ENCODE results near the gene EIF2D.

DNA sequence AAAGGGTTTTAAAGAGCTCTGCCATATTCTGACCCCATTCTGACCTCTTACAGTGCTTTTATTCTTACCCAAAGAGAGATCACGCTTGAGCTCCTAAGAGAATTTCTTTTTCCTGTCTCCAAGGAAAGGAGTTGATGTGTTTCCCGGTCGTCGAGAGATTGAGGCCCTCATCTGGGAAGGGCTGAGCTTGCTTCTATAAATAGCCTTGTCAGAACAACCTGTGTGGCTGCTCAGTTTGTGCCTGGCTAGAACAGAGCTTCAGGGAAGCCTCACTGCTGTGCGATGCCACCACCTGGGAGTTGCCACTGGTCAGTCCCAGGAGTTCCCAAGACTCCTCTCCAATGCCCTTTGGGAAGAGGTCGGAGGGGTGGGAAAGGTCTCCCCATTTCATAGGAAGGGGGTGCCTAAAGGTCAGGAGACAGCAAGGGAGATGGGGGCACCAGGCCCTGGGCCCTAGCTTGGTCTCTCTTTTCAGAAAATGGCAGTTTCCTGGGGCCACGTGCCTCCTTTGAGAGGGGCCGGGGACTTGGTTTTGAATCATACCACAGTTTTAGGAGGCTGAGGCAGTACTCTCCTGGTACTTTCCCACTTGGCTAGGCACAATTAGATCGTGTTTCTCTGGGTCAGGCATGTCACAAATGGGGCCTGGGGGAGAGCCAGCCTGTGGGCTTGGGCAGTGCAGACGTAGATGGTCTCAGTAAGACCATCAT, 52.1 kb downstream of the EIF2D start:
- no peak for TF ChIP-seq COPS2 (conservative IDR thresholded peaks at IDR 0.05)
- TF ChIP-seq, protein P1, sequence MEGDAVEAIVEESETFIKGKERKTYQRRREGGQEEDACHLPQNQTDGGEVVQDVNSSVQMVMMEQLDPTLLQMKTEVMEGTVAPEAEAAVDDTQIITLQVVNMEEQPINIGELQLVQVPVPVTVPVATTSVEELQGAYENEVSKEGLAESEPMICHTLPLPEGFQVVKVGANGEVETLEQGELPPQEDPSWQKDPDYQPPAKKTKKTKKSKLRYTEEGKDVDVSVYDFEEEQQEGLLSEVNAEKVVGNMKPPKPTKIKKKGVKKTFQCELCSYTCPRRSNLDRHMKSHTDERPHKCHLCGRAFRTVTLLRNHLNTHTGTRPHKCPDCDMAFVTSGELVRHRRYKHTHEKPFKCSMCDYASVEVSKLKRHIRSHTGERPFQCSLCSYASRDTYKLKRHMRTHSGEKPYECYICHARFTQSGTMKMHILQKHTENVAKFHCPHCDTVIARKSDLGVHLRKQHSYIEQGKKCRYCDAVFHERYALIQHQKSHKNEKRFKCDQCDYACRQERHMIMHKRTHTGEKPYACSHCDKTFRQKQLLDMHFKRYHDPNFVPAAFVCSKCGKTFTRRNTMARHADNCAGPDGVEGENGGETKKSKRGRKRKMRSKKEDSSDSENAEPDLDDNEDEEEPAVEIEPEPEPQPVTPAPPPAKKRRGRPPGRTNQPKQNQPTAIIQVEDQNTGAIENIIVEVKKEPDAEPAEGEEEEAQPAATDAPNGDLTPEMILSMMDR (IDR thresholded peaks at IDR 0.05 in 2 of 3, conservative IDR thresholded peaks at IDR 0.05 in 1 of 3; ENCODE audit: insufficient read depth in 2 of 3, low read depth in 1 of 3, low read length in 3 of 3), result no peak; a peak in 1 of 6 replicates
- TF ChIP-seq KAT7 (CRISPR knock-in tag; IDR thresholded peaks at IDR 0.05; ENCODE audit: borderline replicate concordance), result 0 out of 2 replicates have a peak, but pooled peaks have one; percentile 54
- no peak for TF ChIP-seq BRD4 (IDR thresholded peaks at IDR 0.05)
- TF ChIP-seq LCOR (CRISPR knock-in tag; IDR thresholded peaks at IDR 0.05), result no peak
- TF ChIP-seq ZNF589 (CRISPR knock-in tag; IDR thresholded peaks at IDR 0.05; ENCODE audit: low read depth), result no peak
- TF ChIP-seq MAFK (IDR thresholded peaks at IDR 0.05; ENCODE audit: low read length), result no peak
- no peak for TF ChIP-seq NFYB (IDR thresholded peaks at IDR 0.05; ENCODE audit: extremely low read depth, insufficient read length)
- TF ChIP-seq POLR3G (IDR thresholded peaks at IDR 0.05; ENCODE audit: extremely low read depth, insufficient read length, insufficient replicate concordance), result no peak
- TF ChIP-seq, protein P2, sequence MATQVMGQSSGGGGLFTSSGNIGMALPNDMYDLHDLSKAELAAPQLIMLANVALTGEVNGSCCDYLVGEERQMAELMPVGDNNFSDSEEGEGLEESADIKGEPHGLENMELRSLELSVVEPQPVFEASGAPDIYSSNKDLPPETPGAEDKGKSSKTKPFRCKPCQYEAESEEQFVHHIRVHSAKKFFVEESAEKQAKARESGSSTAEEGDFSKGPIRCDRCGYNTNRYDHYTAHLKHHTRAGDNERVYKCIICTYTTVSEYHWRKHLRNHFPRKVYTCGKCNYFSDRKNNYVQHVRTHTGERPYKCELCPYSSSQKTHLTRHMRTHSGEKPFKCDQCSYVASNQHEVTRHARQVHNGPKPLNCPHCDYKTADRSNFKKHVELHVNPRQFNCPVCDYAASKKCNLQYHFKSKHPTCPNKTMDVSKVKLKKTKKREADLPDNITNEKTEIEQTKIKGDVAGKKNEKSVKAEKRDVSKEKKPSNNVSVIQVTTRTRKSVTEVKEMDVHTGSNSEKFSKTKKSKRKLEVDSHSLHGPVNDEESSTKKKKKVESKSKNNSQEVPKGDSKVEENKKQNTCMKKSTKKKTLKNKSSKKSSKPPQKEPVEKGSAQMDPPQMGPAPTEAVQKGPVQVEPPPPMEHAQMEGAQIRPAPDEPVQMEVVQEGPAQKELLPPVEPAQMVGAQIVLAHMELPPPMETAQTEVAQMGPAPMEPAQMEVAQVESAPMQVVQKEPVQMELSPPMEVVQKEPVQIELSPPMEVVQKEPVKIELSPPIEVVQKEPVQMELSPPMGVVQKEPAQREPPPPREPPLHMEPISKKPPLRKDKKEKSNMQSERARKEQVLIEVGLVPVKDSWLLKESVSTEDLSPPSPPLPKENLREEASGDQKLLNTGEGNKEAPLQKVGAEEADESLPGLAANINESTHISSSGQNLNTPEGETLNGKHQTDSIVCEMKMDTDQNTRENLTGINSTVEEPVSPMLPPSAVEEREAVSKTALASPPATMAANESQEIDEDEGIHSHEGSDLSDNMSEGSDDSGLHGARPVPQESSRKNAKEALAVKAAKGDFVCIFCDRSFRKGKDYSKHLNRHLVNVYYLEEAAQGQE (IDR thresholded peaks at IDR 0.05; ENCODE audit: borderline replicate concordance), result no peak
- TF ChIP-seq, protein P2 (CRISPR knock-in tag; IDR thresholded peaks at IDR 0.05; ENCODE audit: low read depth), result no peak
- no peak for TF ChIP-seq CTBP1 (IDR thresholded peaks at IDR 0.05; ENCODE audit: borderline replicate concordance)
- TF ChIP-seq, protein P3, sequence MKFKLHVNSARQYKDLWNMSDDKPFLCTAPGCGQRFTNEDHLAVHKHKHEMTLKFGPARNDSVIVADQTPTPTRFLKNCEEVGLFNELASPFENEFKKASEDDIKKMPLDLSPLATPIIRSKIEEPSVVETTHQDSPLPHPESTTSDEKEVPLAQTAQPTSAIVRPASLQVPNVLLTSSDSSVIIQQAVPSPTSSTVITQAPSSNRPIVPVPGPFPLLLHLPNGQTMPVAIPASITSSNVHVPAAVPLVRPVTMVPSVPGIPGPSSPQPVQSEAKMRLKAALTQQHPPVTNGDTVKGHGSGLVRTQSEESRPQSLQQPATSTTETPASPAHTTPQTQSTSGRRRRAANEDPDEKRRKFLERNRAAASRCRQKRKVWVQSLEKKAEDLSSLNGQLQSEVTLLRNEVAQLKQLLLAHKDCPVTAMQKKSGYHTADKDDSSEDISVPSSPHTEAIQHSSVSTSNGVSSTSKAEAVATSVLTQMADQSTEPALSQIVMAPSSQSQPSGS (CRISPR knock-in tag; IDR thresholded peaks at IDR 0.05), result no peak
- no peak for TF ChIP-seq HDAC6 (IDR thresholded peaks at IDR 0.05; ENCODE audit: low read depth, low read length)
- TF ChIP-seq POLR2AphosphoS5 (IDR thresholded peaks at IDR 0.05; ENCODE audit: control insufficient read depth, insufficient read depth, low read depth, low read length), result no peak
